Measurements from ENCODE around the gene TIGD4.

The TIGD4 gene

DNA sequence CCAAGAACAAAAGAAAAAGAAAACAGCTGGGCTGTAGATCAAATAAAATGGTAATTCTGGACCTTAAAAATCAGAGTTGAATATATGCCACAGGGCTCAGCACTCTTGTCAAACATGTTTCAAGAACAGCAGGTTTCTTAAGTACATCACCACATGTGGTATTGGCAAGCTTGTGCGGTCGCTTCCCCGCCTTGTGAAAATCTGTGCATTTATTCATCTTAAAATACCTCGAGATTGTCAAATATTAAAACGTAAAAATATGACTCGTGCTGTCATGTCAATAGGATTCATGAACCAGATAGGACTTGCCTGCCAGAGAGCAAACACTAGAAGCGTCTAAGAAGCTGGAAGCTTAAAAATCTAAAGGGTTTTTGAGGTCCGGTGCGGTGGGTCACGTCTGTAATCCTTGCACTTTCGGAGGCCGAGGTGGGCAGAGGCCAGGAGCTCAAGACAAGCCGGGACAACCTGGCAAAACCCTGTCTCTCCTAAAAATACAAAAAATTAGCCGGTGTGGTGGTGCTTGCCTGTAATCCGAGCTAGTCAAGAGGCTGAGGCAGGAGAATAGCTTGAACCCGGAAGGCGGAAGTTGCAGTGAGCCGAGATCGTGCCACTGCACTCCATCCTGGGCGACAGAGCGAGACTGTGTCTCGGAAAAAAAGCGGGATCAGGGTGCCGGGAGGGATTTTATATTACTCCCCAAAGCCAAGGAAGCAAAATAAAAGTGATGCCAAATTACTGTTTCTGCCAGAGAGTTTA is 59.6 kb downstream of the TIGD4 start:
- DNase-seq: no peak
